Stimulated activated CD8-positive, alpha-beta memory T cell treated with anti-CD3 and anti-CD28 coated beads, Interleukin-4, amount 100 ng/mL, for 4 hours (primary cell): ENCODE data around the gene MRFAP1L1.
A peak's percentile ranks its signal among the peaks of the same experiment; 100 is the strongest.
"Not testable (repeated sequence)": the region's sequence is repeated elsewhere in the genome, so short reads cannot be mapped to it uniquely, and the experiment has no call there.

Source experiments
- DNase-seq, 2 donors: peaks; one replicate each; pipeline ENCODE4 v3.0.0-alpha.2; 2020; ENCODE audit warnings: low read depth in 2 of 2, low spot score in 1 of 2

MRFAP1L1 gene

DNA sequence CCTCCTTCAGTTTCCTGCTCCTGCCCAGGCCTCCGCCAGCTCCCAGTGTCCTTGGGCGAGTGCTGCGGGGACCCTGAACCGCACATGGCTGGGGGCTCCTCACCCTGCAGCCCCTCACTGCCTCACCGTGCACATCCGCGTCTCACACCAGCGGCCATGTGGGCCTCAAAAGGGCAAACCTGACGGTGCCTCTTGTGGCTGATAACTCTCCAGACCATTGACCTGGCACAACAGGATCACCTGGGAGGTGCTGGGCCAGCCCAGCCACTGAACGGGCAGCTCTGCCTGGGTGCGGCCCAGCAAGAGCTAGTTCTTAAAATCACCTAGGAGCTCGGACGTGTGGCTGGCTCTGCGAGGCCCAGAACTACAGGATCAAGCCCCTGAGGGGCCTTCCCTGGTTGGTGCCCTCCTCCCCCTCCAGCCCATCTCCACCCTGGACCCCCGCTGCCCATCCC lies 20.1 kb downstream of the MRFAP1L1 start:
- no peak for DNase-seq

GRCh38 chr4:6688879-6689505 lies 20.7 kb downstream of the MRFAP1L1 start:
- peak; percentile 56 to 67 for DNase-seq

DNA sequence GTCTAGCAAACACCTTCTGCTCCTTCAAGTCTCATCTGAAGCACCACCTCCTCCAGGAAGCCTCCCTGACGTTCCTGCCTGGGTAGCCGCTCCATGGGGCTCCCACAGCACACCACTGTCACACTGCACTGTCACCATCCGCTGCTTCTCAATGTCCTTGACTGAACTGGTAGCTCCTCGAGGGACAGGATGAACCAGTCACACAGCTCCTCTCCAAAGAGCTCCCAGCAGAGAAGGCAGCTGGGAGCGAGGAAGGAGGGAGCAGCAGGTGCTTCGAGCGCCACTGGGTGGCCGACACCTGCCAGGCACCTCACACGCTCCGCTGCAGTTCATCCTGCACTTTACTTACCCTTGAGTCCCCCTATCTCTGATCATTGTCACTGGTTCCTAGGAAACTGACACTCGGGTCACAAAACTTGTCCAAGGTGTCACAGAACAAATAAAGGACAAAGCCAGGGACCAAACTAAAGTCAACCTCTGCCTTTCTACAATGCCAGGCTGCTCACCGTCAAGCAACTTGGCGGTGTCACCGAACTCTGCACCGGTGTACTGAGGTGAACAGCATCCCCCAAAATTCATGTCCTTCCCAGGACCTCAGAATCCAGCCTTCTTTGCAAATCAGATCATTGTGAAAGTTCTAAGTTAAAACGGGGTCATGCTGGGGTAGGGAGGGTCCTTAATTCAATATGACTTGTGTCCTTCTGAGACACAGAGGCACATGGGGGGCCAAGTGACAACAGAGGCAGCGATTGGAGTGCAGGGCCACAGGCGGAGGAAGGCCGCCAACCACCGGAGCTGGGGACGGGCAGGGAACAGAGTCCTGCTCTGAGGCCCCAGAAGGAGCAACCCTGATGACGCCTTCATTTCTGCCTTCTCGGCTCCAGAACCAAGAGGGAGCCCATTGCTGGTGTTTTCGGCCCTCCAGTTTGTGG lies 21.5 kb downstream of the MRFAP1L1 start:
- DNase-seq = no peak

GRCh38 chr4:6686104-6686787 lies 23.4 kb downstream of the MRFAP1L1 start:
- no peak for DNase-seq

- DNase-seq = no peak
Measured at GRCh38 chr4:6684656-6685055, 25.0 kb downstream of the MRFAP1L1 start.

DNA sequence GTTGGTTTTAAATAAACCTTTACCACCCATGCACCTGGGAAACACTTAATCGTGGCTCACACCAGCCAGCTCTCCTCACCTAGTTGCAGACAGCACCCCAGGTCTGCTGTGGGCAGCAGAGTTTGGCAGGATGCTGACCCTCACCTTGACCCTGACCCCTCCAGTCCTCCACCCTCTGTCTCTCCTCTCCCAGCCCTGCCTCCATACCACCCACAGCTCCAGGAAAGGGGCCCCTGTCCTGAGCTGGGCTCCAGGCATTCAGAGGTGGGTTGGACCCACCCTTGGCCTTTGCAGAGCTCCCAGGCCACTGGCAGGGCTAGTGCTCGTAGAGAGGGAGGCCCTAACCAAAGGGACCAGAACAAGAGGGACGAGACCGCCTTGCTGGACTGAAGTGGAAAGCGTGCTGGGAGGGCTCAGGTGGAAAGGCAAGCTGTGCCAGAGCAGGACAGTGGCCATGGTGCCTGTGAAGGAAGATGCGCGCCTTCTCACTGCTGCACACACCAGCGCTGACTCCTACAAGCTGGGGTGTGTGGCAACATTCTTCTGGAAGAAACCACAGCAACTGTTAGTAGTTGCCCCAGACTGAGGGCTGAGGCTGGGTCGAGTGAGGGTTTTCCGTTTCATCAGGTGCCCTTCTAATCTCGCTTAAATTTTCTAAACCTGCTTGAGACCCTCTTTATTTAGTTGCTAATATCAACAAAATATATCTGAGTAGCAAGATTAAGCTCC lies 26.6 kb downstream of the MRFAP1L1 start:
- no peak for DNase-seq

GRCh38 chr4:6681191-6681590 lies 28.5 kb downstream of the MRFAP1L1 start:
- DNase-seq = no peak

DNA sequence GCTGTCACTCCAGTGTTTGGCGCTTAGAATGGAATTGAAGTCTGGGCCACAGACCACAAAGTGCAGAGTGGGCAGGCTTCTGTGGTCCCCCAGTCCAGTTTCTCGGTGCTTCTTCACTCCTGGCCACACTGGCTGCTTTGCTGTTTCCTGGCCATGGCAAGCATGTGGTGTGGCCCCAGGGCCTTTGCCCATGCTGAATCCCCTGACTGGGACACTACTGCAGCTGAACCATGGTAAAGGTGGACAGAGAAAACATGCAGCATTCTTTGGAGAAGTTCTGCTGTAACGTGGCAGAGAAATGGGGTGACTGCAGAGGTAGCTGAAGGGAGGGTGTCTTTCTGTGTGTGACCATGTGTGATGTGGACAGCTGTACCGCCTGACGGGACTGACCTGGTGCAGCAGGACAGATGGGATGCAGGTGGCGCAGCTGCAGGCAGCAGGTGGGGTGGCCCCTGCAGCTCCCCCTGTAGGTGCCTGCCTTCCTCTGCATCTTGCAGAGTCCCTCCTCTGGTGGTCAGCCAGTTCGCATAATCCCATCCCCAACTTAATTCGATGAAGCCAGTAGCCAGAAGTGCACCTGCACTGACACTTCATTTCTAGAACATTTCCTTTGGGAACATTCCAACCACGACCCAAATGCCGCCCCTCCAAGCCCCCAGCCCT lies 29.2 kb downstream of the MRFAP1L1 start:
- no peak for DNase-seq

- DNase-seq = no peak
Measured at GRCh38 chr4:6676722-6677558, 32.7 kb downstream of the MRFAP1L1 start.

GRCh38 chr4:6674500-6675149 lies 35.0 kb downstream of the MRFAP1L1 start:
- peak; percentile 36 to 40 for DNase-seq

DNA sequence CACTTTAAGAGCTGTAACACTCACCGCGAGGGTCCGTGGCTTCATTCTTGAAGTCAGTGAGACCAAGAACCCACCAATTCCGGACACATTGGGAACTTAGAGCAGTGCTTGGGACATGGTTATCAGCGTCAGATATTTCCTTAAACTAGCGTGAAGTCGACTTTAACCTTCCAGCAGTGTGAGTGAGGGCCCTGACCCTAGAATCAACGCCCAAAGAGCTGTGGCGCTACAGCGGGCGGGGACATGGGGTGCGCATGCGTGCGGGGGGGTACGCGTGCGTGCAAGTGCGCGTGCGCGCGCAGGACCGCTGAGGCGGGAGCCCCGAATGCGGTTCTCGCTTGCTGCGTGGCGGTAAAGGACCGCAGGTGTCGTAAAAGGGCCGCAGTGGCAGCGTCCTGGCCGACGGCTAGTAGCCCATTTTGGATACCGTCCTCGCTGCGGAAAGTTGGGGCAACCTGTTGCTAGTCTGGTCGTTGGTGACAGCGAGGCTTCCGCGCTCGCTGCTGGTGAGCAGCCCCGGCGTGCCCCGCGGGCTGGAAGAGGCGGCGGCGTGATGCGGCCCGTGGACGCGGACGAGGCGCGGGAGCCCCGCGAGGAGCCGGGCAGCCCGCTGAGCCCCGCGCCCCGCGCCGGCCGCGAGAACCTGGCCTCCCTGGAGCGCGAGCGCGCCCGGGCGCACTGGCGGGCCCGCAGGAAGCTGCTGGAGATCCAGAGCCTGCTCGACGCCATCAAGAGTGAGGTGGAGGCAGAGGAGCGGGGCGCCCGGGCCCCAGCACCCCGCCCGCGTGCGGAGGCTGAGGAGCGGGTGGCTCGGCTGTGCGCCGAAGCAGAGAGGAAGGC lies 35.8 kb downstream of the MRFAP1L1 start:
- peak; percentile 86 for DNase-seq

DNA sequence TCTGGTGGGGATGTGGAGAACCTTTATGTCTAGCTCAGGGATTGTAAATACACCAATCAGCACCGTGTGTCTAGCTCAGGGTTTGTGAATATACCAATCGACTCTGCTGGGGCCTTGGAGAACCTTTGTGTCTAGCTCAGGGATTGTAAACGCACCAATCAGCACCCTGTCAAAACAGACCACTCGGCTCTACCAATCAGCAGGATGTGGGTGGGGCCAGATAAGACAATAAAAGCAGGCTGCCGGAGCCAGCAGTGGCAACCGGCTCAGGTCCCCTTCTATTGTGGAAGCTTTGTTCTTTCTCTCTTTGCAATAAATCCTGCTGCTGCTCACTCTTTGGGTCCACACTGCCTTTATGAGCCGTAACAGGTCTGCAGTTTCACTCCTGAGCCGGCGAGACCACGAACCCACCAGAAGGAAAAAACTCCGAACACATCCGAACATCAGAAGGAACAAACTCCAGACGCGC lies 36.4 kb downstream of the MRFAP1L1 start:
- not testable (repeated sequence) for DNase-seq

- not testable (repeated sequence) for DNase-seq
Measured at GRCh38 chr4:6672541-6673190, 37.0 kb downstream of the MRFAP1L1 start.

GRCh38 chr4:6672131-6672530 lies 37.5 kb downstream of the MRFAP1L1 start:
- no peak for DNase-seq

DNA sequence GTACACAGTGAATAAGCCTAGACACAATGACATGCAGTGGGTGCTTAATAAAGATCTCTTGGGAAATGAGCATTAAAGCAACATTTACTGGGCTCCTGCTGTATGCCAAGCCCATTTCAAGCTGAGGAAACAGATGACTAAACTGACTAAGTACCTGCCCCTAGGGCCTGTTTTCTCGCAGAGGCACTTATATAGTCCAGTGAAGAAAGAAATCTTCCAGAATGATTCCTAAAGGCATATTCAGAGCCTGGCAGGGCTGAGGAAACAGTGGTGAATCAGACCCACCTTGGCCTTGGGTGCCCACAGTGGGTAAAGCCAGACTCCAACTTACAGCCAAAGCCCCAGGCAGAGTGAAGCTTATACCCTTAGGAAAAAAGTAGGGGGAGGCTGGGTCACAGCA lies 38.0 kb downstream of the MRFAP1L1 start:
- DNase-seq = no peak

- no peak for DNase-seq
Measured at GRCh38 chr4:6668391-6668790, 41.3 kb downstream of the MRFAP1L1 start.

DNA sequence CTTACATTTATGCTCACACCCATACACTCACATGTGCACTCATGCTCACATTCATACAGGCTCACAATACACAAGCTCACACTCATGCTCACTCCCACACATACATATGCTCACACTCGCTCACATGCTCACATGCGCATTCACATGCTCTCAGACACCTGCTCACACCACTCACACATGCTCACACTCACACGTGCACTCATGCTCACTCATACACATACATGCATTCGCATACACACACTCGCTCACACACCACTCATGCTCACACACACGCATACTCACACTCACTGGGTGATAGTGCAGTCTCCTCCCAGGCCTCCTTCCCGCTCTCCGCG lies 44.4 kb downstream of the MRFAP1L1 start:
- no peak for DNase-seq
